Liver (tissue), 9 donors: ENCODE measurements around the gene RBM47. TPM values are rescaled to one million over a fixed set of nuclear protein-coding genes. Genes with fewer than 3 reads are reported as not detected.

Experiments
- DNase-seq: peaks from one replicate; pipeline ENCODE4 v3.0.0-alpha.2; 2017; ENCODE audit warnings: low spot score
- H3K27ac ChIP-seq, 2 donors: one replicate each; pipeline ENCODE4 v1.7.0; 2013; ENCODE audit warnings: inconsistent platforms in 2 of 2, low read length in 2 of 2, control low read depth in 1 of 2, low read depth in 1 of 2, mild to moderate bottlenecking in 1 of 2
- H3K27me3 ChIP-seq, 4 donors: one replicate each; pipeline versions ENCODE4 v1.6.1 to v1.7.0; 2013; ENCODE audit warnings: low read length in 3 of 4, inconsistent platforms in 1 of 4, mild to moderate bottlenecking in 1 of 4, moderate library complexity in 1 of 4; ENCODE audit not compliant: control insufficient read depth in 4 of 4, insufficient read depth in 4 of 4
- H3K36me3 ChIP-seq, 4 donors: one replicate each; pipeline versions ENCODE4 v1.6.1 to v1.7.0; 2013; ENCODE audit warnings: low read length in 3 of 4, mild to moderate bottlenecking in 3 of 4, low read depth in 1 of 4, moderate library complexity in 1 of 4; ENCODE audit not compliant: control insufficient read depth in 4 of 4, insufficient read depth in 3 of 4
- H3K4me1 ChIP-seq, 4 donors: one replicate each; pipeline versions ENCODE4 v1.6.1 to v1.7.0; 2013; ENCODE audit warnings: low read length in 3 of 4, mild to moderate bottlenecking in 3 of 4, moderate library complexity in 1 of 4; ENCODE audit not compliant: control insufficient read depth in 4 of 4, insufficient read depth in 4 of 4
- H3K4me3 ChIP-seq, 3 donors: one replicate each; pipeline versions ENCODE4 v1.6.1 to v1.7.0; 2013; ENCODE audit warnings: low read length in 3 of 3, control low read depth in 1 of 3, low read depth in 1 of 3, mild to moderate bottlenecking in 1 of 3
- H3K9ac ChIP-seq, 2 donors: one replicate each; pipeline ENCODE4 v1.7.0; 2013; ENCODE audit warnings: low read length in 2 of 2, mild to moderate bottlenecking in 2 of 2, moderate library complexity in 2 of 2, control low read depth in 1 of 2, low read depth in 1 of 2
- H3K9me3 ChIP-seq, 4 donors: one replicate each; pipeline versions ENCODE4 v1.6.1 to v1.7.0; 2013; ENCODE audit warnings: low read length in 3 of 4; ENCODE audit not compliant: control insufficient read depth in 4 of 4
- ATF3 ChIP-seq: IDR thresholded peaks from 2 replicates; pipeline ENCODE4 v1.6.1; 2016; ENCODE audit warnings: antibody characterized with exemption
- EGR1 ChIP-seq, 2 donors: IDR thresholded peaks; 2 replicates each; pipeline ENCODE4 v1.6.1; 2016 to 2018; ENCODE audit warnings: antibody characterized with exemption in 2 of 2, low read depth in 2 of 2
- FOXA1 ChIP-seq: IDR thresholded peaks from 2 replicates; pipeline ENCODE4 v1.6.1; 2016; ENCODE audit warnings: antibody characterized with exemption
- FOXA2 ChIP-seq: IDR thresholded peaks from 2 replicates; pipeline ENCODE4 v1.6.1; 2016; ENCODE audit warnings: antibody characterized with exemption
- GABPA ChIP-seq, 2 donors: IDR thresholded peaks in 1 of 2; conservative IDR thresholded peaks in 1 of 2; 2 replicates each; pipeline ENCODE4 v1.6.1; 2016; ENCODE audit warnings: antibody characterized with exemption in 2 of 2, mild to moderate bottlenecking in 1 of 2, moderate library complexity in 1 of 2
- HNF4A ChIP-seq, 2 donors: conservative IDR thresholded peaks; 2 replicates each; pipeline ENCODE4 v1.6.1; 2016; ENCODE audit warnings: antibody characterized with exemption in 2 of 2, mild to moderate bottlenecking in 2 of 2
- HNF4G ChIP-seq: IDR thresholded peaks from 2 replicates; pipeline ENCODE4 v1.6.1; 2016; ENCODE audit warnings: antibody characterized with exemption
- JUND ChIP-seq, 2 donors: IDR thresholded peaks; 2 replicates each; pipeline ENCODE4 v1.6.1; 2016; ENCODE audit warnings: antibody characterized with exemption in 2 of 2
- MAX ChIP-seq: IDR thresholded peaks from 2 replicates; pipeline ENCODE4 v1.6.1; 2016; ENCODE audit warnings: antibody characterized with exemption
- NR2F2 ChIP-seq: IDR thresholded peaks from 2 replicates; pipeline ENCODE4 v1.6.1; 2016; ENCODE audit warnings: antibody characterized with exemption
- RAD21 ChIP-seq, 2 donors: IDR thresholded peaks; 2 replicates each; pipeline ENCODE4 v1.6.1; 2016; ENCODE audit warnings: antibody characterized with exemption in 2 of 2, mild to moderate bottlenecking in 2 of 2
- RXRA ChIP-seq, 2 donors: IDR thresholded peaks; 2 replicates each; pipeline ENCODE4 v1.6.1; 2017 to 2018; ENCODE audit warnings: antibody characterized with exemption in 2 of 2, mild to moderate bottlenecking in 1 of 2
- SP1 ChIP-seq: IDR thresholded peaks from 2 replicates; pipeline ENCODE4 v1.6.1; 2018; ENCODE audit warnings: antibody characterized with exemption, mild to moderate bottlenecking
- TAF1 ChIP-seq: conservative IDR thresholded peaks from 2 replicates; pipeline ENCODE4 v1.6.1; 2016; ENCODE audit warnings: antibody characterized with exemption, mild to moderate bottlenecking
- YY1 ChIP-seq: IDR thresholded peaks from 2 replicates; pipeline ENCODE4 v1.6.1; 2016; ENCODE audit warnings: antibody characterized with exemption, mild to moderate bottlenecking
- WGBS: extraction: QIAGEN DNeasy Blood & Tissue Kit; methylation state at CpG from one replicate; pipeline ENCODE4 v1.1.7; 2013; 5-methylcytosine and 5-hydroxymethylcytosine counted together
- polyA plus RNA-seq, 2 donors: library from polyadenylated mRNA; stranded (reverse) in 1 of 2; unstranded in 1 of 2; fragments of 200-250 nt in 1 of 2; fragments of >200 nt in 1 of 2; fragmentation: Nextera tagmentation in 1 of 2; extraction: Ambion mirVana in 1 of 2; gene quantifications; one replicate each; pipeline versions ENCODE4 v1.2.1 to v1.2.3, GENCODE V29; 2013 to 2015
- total RNA-seq, 2 donors: library from RNA; depleted of rRNA; stranded (reverse); fragments of >200 nt; gene quantifications; one replicate each; pipeline ENCODE4 v1.2.3, GENCODE V29; 2014
- TF ChIP-seq, protein P1 (sequence below): IDR thresholded peaks from 2 replicates; pipeline ENCODE4 v1.6.1; 2016; ENCODE audit warnings: antibody characterized with exemption, mild to moderate bottlenecking
- TF ChIP-seq, protein P2 (sequence below): IDR thresholded peaks from 2 replicates; pipeline ENCODE4 v1.6.1; 2016; ENCODE audit warnings: antibody characterized with exemption
- TF ChIP-seq, protein P3 (sequence below): fragments of 150-350 bp; IDR thresholded peaks from 2 replicates; pipeline ENCODE4 v1.5.1; 2017; ENCODE audit warnings: improper control_type of control experiment, low read depth, low read length; ENCODE audit not compliant: missing input control
- donor health status: healthy.
- donor health status: healthy.
- donor health status: healthy.
- donor health status: healthy.
- donor health status: healthy.

Gene RBM47
- total and polyA plus RNA-seq, 4 donors, result 16.5 to 81.2 (median 24.7) TPM

DNA sequence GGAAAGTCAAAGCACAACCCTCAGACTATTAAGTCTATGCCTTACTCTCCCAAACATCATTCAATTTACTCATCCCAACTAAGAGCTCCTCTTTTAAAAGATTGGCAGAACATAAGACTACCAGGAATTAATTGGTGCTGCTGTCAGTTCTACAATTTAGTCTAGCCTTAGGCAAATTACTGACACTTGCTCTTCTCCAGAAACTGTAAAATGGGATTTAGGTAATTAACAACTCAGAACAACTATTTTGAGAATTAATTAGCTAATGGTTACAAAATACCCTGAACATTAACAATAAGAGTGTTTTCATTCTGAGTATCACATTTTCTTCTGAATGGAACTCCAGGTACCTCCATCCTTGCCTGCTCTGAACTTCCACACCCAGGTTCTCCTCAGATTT is 36.2 kb upstream of the RBM47 start:
- H3K9me3 ChIP-seq, result no peaks in the 10 kb centered on the region
- no peaks in the 10 kb centered on the region for H3K27me3 ChIP-seq
- no peaks in the 10 kb centered on the region for H3K36me3 ChIP-seq
- DNase-seq, result no peak
- no peak overlapping the region for H3K27ac ChIP-seq
- H3K4me1 ChIP-seq, result peaks cover 0 to 13% (median 4%) of the 10 kb centered on the region in 4 donors
- H3K9ac ChIP-seq, result no peak overlapping the region
- TF ChIP-seq, protein P1, sequence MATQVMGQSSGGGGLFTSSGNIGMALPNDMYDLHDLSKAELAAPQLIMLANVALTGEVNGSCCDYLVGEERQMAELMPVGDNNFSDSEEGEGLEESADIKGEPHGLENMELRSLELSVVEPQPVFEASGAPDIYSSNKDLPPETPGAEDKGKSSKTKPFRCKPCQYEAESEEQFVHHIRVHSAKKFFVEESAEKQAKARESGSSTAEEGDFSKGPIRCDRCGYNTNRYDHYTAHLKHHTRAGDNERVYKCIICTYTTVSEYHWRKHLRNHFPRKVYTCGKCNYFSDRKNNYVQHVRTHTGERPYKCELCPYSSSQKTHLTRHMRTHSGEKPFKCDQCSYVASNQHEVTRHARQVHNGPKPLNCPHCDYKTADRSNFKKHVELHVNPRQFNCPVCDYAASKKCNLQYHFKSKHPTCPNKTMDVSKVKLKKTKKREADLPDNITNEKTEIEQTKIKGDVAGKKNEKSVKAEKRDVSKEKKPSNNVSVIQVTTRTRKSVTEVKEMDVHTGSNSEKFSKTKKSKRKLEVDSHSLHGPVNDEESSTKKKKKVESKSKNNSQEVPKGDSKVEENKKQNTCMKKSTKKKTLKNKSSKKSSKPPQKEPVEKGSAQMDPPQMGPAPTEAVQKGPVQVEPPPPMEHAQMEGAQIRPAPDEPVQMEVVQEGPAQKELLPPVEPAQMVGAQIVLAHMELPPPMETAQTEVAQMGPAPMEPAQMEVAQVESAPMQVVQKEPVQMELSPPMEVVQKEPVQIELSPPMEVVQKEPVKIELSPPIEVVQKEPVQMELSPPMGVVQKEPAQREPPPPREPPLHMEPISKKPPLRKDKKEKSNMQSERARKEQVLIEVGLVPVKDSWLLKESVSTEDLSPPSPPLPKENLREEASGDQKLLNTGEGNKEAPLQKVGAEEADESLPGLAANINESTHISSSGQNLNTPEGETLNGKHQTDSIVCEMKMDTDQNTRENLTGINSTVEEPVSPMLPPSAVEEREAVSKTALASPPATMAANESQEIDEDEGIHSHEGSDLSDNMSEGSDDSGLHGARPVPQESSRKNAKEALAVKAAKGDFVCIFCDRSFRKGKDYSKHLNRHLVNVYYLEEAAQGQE, result no peak
- TF ChIP-seq RXRA (IDR thresholded peaks at IDR 0.05) (no peak), EGR1 (IDR thresholded peaks at IDR 0.05; ENCODE audit: low read depth in 2 of 2) (no peak), TAF1 (no peak)
- H3K4me3 ChIP-seq, result no peak overlapping the region

DNA sequence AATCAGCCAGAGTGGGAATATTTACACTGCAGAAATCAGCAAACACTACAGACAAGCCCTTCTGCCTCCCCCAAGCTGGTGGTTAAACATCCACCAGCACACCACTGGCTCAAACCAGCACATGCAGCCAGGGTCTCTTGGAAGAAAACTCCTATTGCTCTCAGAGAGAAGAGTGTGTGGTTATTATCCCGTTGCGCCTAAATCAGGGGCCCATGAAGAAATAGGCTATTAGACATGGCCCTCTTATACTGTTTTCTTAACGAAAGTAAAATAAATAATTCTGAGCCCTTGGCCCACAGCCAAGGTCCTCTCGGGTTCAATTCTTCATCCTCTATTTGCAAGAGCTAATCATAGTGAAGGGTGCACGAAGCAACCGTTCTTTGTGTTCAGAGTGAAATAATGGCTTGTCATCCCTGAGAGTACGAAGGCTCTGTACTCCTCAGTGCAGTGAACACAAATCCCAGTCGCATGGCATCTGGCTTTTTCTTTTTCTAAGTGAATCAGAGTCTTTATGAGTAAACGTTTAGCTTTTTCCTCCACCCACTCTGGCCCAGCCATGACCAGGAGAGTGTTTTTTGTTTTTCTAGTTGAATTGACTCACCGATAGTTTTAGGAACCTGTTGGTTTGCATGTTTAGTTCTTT is 33.4 kb upstream of the RBM47 start:
- Histone ChIP-seq H3K27me3 (no peaks in the 10 kb centered on the region), H3K4me1 (peaks cover 0 to 22% (median 6%) of the 10 kb centered on the region in 4 donors), H3K9ac (peak overlapping the region; percentile 45 to 72), H3K27ac (peak overlapping the region; percentile 72 to 87), H3K4me3 (peak overlapping the region; percentile 7 to 27 (median 23)), H3K36me3 (no peaks in the 10 kb centered on the region), H3K9me3 (no peaks in the 10 kb centered on the region)
- TF ChIP-seq FOXA2, result peak; percentile 79
- TF ChIP-seq, protein P2, sequence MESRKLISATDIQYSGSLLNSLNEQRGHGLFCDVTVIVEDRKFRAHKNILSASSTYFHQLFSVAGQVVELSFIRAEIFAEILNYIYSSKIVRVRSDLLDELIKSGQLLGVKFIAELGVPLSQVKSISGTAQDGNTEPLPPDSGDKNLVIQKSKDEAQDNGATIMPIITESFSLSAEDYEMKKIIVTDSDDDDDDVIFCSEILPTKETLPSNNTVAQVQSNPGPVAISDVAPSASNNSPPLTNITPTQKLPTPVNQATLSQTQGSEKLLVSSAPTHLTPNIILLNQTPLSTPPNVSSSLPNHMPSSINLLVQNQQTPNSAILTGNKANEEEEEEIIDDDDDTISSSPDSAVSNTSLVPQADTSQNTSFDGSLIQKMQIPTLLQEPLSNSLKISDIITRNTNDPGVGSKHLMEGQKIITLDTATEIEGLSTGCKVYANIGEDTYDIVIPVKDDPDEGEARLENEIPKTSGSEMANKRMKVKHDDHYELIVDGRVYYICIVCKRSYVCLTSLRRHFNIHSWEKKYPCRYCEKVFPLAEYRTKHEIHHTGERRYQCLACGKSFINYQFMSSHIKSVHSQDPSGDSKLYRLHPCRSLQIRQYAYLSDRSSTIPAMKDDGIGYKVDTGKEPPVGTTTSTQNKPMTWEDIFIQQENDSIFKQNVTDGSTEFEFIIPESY, result peak; percentile 2
- TF ChIP-seq RXRA (IDR thresholded peaks at IDR 0.05), result peak; percentile 55 to 67
- TF ChIP-seq TAF1, result peak; percentile 34
- peak; percentile 21 to 58 for TF ChIP-seq RAD21 (IDR thresholded peaks at IDR 0.05)
- TF ChIP-seq, protein P3, sequence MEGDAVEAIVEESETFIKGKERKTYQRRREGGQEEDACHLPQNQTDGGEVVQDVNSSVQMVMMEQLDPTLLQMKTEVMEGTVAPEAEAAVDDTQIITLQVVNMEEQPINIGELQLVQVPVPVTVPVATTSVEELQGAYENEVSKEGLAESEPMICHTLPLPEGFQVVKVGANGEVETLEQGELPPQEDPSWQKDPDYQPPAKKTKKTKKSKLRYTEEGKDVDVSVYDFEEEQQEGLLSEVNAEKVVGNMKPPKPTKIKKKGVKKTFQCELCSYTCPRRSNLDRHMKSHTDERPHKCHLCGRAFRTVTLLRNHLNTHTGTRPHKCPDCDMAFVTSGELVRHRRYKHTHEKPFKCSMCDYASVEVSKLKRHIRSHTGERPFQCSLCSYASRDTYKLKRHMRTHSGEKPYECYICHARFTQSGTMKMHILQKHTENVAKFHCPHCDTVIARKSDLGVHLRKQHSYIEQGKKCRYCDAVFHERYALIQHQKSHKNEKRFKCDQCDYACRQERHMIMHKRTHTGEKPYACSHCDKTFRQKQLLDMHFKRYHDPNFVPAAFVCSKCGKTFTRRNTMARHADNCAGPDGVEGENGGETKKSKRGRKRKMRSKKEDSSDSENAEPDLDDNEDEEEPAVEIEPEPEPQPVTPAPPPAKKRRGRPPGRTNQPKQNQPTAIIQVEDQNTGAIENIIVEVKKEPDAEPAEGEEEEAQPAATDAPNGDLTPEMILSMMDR, result no peak
- no peak for TF ChIP-seq ATF3
- TF ChIP-seq JUND (IDR thresholded peaks at IDR 0.05), result peak in 1 of 2 donors; percentile 52
- TF ChIP-seq HNF4G, result no peak
- no peak for TF ChIP-seq NR2F2
- TF ChIP-seq HNF4A (conservative IDR thresholded peaks at IDR 0.05), result peak; percentile 55 to 57
- TF ChIP-seq, protein P1, result peak; percentile 70
- TF ChIP-seq SP1, result peak; percentile 75
- peak; percentile 54 for TF ChIP-seq MAX
- TF ChIP-seq EGR1 (IDR thresholded peaks at IDR 0.05; ENCODE audit: low read depth in 2 of 2), result no peak
- TF ChIP-seq FOXA1, result peak; percentile 63
- TF ChIP-seq YY1, result peak; percentile 78
- TF ChIP-seq GABPA (IDR thresholded peaks at IDR 0.05 in 1 of 2, conservative IDR thresholded peaks at IDR 0.05 in 1 of 2), result no peak
- peak; percentile 47 for DNase-seq
- WGBS, result 14% methylated on average over 10 of the region's 10 CpGs
